K562 (cell line): ENCODE results near the gene YAF2. TPM values are rescaled to one million over a fixed set of nuclear protein-coding genes. Genes with fewer than 3 reads are reported as not detected.

Experiments
- AFF1 ChIP-seq, 2 experiments: fragments of 450-650 bp; IDR thresholded peaks; 2 replicates each; pipeline ENCODE4 v1.6.1; 2018; ENCODE audit warnings: mild to moderate bottlenecking in 2 of 2, low read depth in 1 of 2; ENCODE audit not compliant: partially characterized antibody in 2 of 2
- ATF2 ChIP-seq: sonication (generic); formaldehyde crosslinking; IDR thresholded peaks from 2 replicates; pipeline ENCODE4 v1.8.1; 2022; ENCODE audit warnings: missing genetic modification reagents
- MGA ChIP-seq: fragments of 450-650 bp; IDR thresholded peaks from 2 replicates; pipeline ENCODE4 v1.6.1; 2016; ENCODE audit warnings: mild to moderate bottlenecking, moderate library complexity
- MIER1 ChIP-seq: fragments of 450-650 bp; IDR thresholded peaks from 2 replicates; pipeline ENCODE4 v1.6.1; 2016; ENCODE audit warnings: antibody characterized with exemption, mild to moderate bottlenecking, low read depth
- PPARD ChIP-seq: fragments of 250-450 bp; sonication (Bioruptor Pico); IDR thresholded peaks from 2 replicates; pipeline ENCODE4 v1.8.0; 2022; ENCODE audit warnings: inconsistent platforms, mild to moderate bottlenecking, moderate library complexity
- RBBP5 ChIP-seq: fragments of 200-600 bp; sonication (generic); IDR thresholded peaks from 2 replicates; pipeline ENCODE4 v1.6.1; 2012; ENCODE audit warnings: borderline replicate concordance, mild to moderate bottlenecking, low read length, control low read depth, inconsistent platforms; ENCODE audit not compliant: insufficient read depth, poor library complexity, severe bottlenecking
- ZBTB8A ChIP-seq: fragments of 450-650 bp; IDR thresholded peaks from 2 replicates; pipeline ENCODE4 v1.6.1; 2018; ENCODE audit warnings: mild to moderate bottlenecking, moderate library complexity; ENCODE audit not compliant: partially characterized antibody
- ZNF316 ChIP-seq: fragments of 450-650 bp; IDR thresholded peaks from 2 replicates; pipeline ENCODE4 v1.6.1; 2016
- ZNF449 ChIP-seq: fragments of 250-450 bp; sonication (Bioruptor Pico); IDR thresholded peaks from 2 replicates; pipeline ENCODE4 v1.8.0; 2022; ENCODE audit warnings: moderate library complexity, mild to moderate bottlenecking, inconsistent platforms
- polyA plus RNA-seq, 8 experiments: library from polyadenylated mRNA; depleted of rRNA in 4 of 8; stranded (reverse) in 5 of 8; unstranded in 3 of 8; fragments of >200 nt; fragmentation: Nextera tagmentation in 2 of 8; fragmentation: Illumina TruSeq in 1 of 8; extraction: Ambion mirVana in 2 of 8; extraction: Trizol in 1 of 8; gene quantifications; 2 replicates each; pipeline versions ENCODE4 v1.2.1 to v1.2.3, GENCODE V29; 2011 to 2014; ENCODE audit warnings: inconsistent platforms in 1 of 8, missing spikeins in 1 of 8
- total RNA-seq, 7 experiments: library from RNA; depleted of rRNA in 6 of 7; stranded (reverse); fragments of >200 nt in 6 of 7; fragmentation: Illumina TruSeq in 2 of 7; extraction: Trizol in 2 of 7; gene quantifications; 2 replicates each; pipeline versions ENCODE4 v1.2.1 to v1.2.3, GENCODE V29; 2011 to 2021; ENCODE audit warnings: low replicate concordance in 1 of 7

YAF2 gene
- total and polyA plus RNA-seq, 9 of the 15 experiments (the other 6 are each of a cell fraction or from before 2014, with no cell fraction given) = 10.6 to 26.4 (median 21.3) TPM

GRCh38 chr12:42145197-42145549 lies 92.9 kb downstream of the YAF2 start (continued):
- TF ChIP-seq AFF1 (IDR thresholded peaks at IDR 0.05; ENCODE audit: low read depth in 1 of 2, partially characterized antibody in 2 of 2) = no peak
- TF ChIP-seq MIER1 = no peak
- no peak for TF ChIP-seq ZNF449 (CRISPR knock-in tag)
- TF ChIP-seq PPARD (CRISPR knock-in tag) = no peak
- no peak for TF ChIP-seq ATF2 (CRISPR knock-in tag)
- TF ChIP-seq MGA = peak; percentile 54
- no peak for TF ChIP-seq ZNF316
- no peak for TF ChIP-seq RBBP5
- no peak for TF ChIP-seq ZBTB8A
